Mucosa of descending colon (tissue), 3 donors: ENCODE data around the gene CARD19. TPM values are rescaled to one million over a fixed set of nuclear protein-coding genes. Genes with fewer than 3 reads are reported as not detected.
A peak's percentile ranks its signal among the peaks of the same experiment; 100 is the strongest.

ENCODE experiments used
- ATAC-seq: fragments of 200-7000 bp; cut with Tn5 transposase; one replicate; pipeline ENCODE4 v1.9.1; 2020; ENCODE audit warnings: mild to moderate bottlenecking, moderate library complexity
- DNase-seq, 3 donors: peaks; one replicate each; pipeline ENCODE4 v3.0.0-alpha.2; 2020
- H3K36me3 ChIP-seq: fragments of 200-600 bp; one replicate; pipeline ENCODE4 v1.8.0; 2021; ENCODE audit warnings: low read depth, mild to moderate bottlenecking
- H3K4me1 ChIP-seq: fragments of 200-600 bp; one replicate; pipeline ENCODE4 v1.8.0; 2021; ENCODE audit warnings: low read depth, mild to moderate bottlenecking
- H3K4me3 ChIP-seq: fragments of 200-600 bp; one replicate; pipeline ENCODE4 v1.8.0; 2021; ENCODE audit warnings: mild to moderate bottlenecking
- H3K9me3 ChIP-seq: fragments of 200-600 bp; one replicate; pipeline ENCODE4 v1.8.0; 2021; ENCODE audit warnings: mild to moderate bottlenecking
- intact Hi-C, 2 donors: fragments of 100-400 bp; cut with DNase I in 1 of 2; cut with micrococcal nuclease in 1 of 2; formaldehyde crosslinking; loops; one replicate each; pipeline versions ENCODE4 v1.11.0 to v1.11.1; 2022; cut with DNase I, micrococcal nuclease
- total RNA-seq, 3 donors: library from RNA; stranded (reverse); fragmentation: NEBNext Ultra II Directional in 2 of 3; extraction: Animal tissue kit (Norgen Biotek cat#: 25700) in 2 of 3; gene quantifications; one replicate each; pipeline versions ENCODE4 v1.2.1 to v1.2.4, GENCODE V29; 2021 to 2023
- TF ChIP-seq, protein P1 (sequence below): fragments of 200-600 bp; IDR thresholded peaks from one replicate; pipeline ENCODE4 v1.8.0; 2022; ENCODE audit warnings: antibody characterized with exemption, mild to moderate bottlenecking
- donor health status: DM: no; HTN: no; CAD: no; lungs with moderate emphysema.
- donor health status: DM: no; HTN: no; CAD: no.
- donor health status: DM: no; HTN: yes; CAD: no.

Gene CARD19
- total RNA-seq, 3 donors from 2014 or later: 39.1 to 47.8 (median 44.2) TPM

DNA sequence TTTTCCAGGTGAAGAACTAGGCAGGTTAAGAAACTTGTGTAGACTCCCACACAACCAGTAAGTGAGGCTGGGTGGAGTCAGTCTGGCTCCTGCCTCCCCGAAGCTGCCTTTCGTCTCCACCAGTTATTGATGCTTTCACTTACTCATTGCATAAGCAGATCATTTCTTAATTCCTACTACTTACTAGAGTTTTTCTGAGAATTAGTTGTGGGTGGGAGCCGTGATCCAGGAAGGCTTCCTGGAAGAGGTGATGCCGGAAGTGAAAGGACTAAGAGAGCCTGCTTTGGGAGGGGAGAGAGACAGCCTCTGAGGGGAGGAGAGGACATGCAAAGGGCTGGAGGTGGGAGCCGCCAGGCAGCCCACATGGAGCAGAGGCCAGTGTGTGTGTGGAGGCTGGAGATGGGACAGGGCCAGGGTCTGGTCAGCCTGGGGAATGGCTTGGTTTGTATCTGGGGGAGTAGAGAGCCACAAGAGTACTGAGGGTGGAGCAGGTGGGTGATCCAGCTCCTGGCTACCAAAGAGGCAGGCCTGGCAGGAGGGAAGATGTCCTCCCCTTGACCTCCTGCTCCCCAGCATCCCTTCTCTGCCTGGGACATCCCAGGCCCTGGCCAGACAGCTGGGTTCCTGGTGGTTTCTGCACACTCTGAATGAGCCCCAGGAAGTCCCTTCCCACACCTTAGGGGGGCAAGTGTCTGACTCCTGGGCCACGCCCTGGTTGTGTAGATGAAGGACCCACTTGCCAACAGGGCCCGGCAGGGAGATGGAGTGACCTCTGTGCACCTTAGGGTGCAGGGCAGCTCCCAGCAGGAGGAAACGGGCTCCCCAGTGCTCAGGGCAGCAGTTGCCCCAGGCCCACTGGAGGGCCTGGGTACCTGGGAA lies 12.2 kb upstream of the CARD19 start:
- no peaks in the 10 kb centered on the region for H3K36me3 ChIP-seq
- no peaks in the 10 kb centered on the region for H3K4me1 ChIP-seq
- ATAC-seq: no peak
- intact Hi-C loops: no loop called here
- H3K9me3 ChIP-seq: no peaks in the 10 kb centered on the region
- TF ChIP-seq, protein P1, sequence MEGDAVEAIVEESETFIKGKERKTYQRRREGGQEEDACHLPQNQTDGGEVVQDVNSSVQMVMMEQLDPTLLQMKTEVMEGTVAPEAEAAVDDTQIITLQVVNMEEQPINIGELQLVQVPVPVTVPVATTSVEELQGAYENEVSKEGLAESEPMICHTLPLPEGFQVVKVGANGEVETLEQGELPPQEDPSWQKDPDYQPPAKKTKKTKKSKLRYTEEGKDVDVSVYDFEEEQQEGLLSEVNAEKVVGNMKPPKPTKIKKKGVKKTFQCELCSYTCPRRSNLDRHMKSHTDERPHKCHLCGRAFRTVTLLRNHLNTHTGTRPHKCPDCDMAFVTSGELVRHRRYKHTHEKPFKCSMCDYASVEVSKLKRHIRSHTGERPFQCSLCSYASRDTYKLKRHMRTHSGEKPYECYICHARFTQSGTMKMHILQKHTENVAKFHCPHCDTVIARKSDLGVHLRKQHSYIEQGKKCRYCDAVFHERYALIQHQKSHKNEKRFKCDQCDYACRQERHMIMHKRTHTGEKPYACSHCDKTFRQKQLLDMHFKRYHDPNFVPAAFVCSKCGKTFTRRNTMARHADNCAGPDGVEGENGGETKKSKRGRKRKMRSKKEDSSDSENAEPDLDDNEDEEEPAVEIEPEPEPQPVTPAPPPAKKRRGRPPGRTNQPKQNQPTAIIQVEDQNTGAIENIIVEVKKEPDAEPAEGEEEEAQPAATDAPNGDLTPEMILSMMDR: no peak
- no peak overlapping the region for H3K4me3 ChIP-seq
- DNase-seq: peak in 2 of 3 donors; percentile 14 to 25

DNA sequence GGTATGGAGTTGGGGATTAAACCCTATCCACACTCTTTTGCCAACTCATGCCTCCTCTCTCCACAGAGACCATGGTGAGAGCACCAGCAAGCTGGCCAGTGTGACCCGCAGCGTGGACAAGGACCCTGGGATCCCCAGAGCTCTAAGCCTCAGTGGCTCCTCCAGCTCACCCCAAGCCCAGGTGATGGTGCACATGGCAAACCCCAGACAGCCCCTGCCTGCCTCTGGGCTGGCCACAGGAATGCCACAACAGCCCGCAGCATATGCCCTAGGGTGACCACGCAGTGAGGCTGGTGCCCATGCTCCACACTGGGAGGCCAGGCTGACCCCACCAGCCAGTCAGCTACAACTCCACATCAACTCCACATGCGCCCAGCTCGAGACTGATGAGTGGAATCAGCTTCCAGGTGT lies 11.5 kb upstream of the CARD19 start:
- H3K9me3 ChIP-seq: no peaks in the 10 kb centered on the region
- DNase-seq: peak in 2 of 3 donors; percentile 19 to 38
- TF ChIP-seq, protein P1: no peak

DNA sequence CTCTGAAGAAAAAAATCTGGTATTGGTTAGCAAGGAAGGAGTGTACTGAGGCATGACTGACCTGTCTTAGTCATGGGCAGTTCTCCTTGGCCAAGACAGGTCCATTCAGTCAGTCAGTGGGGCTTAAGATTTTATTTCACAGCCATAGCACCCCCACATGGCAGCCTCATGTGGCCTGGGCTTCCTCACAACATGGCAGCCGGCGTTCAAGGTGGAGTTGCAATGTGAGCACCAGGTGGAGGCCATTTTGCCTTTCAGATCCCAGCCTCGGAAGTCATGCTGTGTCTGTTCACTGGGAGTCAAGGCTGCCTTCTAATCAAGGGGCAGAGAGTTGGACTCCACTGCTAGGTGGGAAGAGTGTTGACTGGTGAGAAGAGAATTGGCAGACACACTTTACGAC lies 10.3 kb upstream of the CARD19 start:
- intact Hi-C loops: no loop called here
- DNase-seq: peak in 2 of 3 donors; percentile 19 to 20
- Histone ChIP-seq H3K9me3 (no peaks in the 10 kb centered on the region), H3K36me3 (no peaks in the 10 kb centered on the region), H3K4me3 (no peak overlapping the region), H3K4me1 (no peaks in the 10 kb centered on the region)
- TF ChIP-seq, protein P1: no peak
- ATAC-seq: no peak

More for the DNA sequence above, 11.5 kb upstream of the CARD19 start:
- H3K36me3 ChIP-seq: no peaks in the 10 kb centered on the region
- intact Hi-C loops: no loop called here
- no peaks in the 10 kb centered on the region for H3K4me1 ChIP-seq
- no peak overlapping the region for H3K4me3 ChIP-seq
- no peak for ATAC-seq

DNA sequence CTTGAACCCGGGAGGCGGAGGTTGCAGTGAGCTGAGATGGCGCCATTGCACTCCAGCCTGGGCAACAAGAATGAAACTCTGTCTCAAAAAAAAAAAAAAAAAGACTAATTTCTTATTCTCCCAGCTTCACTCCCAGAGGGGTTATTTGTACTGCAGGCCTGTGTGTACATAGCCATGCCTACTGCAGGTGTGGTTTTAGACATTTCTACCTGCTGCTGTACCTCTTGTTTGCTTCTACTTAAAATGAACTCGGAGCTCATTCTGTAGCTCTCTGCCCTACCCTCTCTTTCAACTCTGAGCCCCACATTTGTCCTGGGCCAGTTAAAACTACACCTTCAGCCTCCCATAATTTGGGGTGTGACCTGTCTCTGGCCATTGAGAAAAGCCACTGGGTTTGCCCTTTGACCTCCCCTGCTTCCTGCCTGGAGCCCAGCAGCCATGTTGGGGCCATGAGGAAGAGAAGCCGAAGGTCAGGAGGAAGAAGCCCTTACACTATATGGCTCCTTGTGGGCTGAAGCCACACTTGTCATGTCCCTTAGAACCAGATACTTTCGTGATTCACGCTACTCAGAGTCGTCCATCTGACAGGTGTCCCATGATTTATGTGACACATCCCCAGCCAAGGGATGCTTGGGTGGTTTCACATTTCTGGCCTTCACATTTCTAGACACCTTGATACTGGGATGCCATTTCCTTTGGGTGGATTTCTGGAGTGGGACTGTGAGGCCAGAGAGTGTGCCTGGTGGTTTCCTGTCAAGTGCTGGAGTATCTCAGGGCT lies 9.4 kb upstream of the CARD19 start:
- DNase-seq (peak in 2 of 3 donors; percentile 46), ATAC-seq (peak; percentile 75)
- TF ChIP-seq, protein P1: no peak
- Histone ChIP-seq H3K4me1 (no peaks in the 10 kb centered on the region), H3K9me3 (no peaks in the 10 kb centered on the region), H3K4me3 (no peak overlapping the region), H3K36me3 (no peaks in the 10 kb centered on the region)
- intact Hi-C loops: no loop called here

DNA sequence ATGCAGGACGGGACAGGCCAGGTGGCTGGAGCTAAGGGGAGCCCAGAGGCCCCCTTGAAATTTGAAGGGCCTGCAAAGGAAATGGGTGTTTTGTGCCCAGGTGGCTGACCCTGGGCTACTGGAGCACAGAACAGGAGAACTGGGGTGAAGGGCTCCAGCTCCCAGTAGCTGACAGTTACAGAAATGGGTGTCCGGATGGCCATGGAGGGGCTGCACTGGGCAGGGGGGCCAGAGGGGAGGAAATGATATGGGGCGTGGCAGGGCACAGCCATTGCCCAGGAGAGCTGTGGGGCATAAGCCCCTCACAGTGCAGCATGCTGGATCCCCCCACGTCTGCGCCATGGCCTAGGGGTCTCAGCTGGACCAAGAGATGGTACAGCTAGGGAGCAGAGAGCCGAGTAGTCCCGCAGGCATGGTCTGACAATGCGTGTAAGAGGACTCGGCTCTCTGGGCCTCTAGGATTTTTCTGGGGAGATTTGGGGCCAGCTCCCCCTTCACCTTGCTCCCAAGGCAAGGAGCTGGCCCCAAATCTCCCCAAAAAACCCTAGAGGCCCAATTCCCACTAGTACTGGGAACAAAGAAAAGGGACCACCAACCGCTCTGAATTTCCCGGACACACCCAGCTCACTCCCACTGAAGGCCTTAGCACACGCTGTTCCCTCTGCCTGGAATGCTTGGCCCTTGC lies 7.9 kb upstream of the CARD19 start:
- H3K4me1 ChIP-seq: peaks cover 3% of the 10 kb centered on the region
- DNase-seq (peak in 2 of 3 donors; percentile 20 to 33), ATAC-seq (no peak)
- intact Hi-C loops: no loop called here
- no peaks in the 10 kb centered on the region for H3K36me3 ChIP-seq
- H3K9me3 ChIP-seq: no peaks in the 10 kb centered on the region
- TF ChIP-seq, protein P1: no peak
- H3K4me3 ChIP-seq: no peak overlapping the region
